ENCODE results near the gene NAT8. TPM values are rescaled to one million over a fixed set of nuclear protein-coding genes. Genes with fewer than 3 reads are reported as not detected.

Gene NAT8
- polyA plus RNA-seq, 1 of the 3 experiments (the other 2 are of a cell fraction) = not detected

- H3K27ac ChIP-seq (ENCODE audit: low read depth in 2 of 2, low read length in 1 of 2) = no peak overlapping the region
- 49% methylated on average over 3 of the region's 3 CpGs for WGBS (ENCODE audit: low lambda C conversion rate)
- no peaks in the 10 kb centered on the region for H3K79me2 ChIP-seq (ENCODE audit: insufficient read depth)
- H3K9me3 ChIP-seq = no peaks in the 10 kb centered on the region
- no peak for TF ChIP-seq SMC3 (IDR thresholded peaks at IDR 0.05; ENCODE audit: low read depth, low read length)
- no peak for TF ChIP-seq NFIC (IDR thresholded peaks at IDR 0.05; ENCODE audit: borderline replicate concordance)
- TF ChIP-seq EP300 (IDR thresholded peaks at IDR 0.05; ENCODE audit: borderline replicate concordance in 1 of 2, low read depth in 1 of 2, low read length in 1 of 2) = no peak
- no peak for TF ChIP-seq RAD21 (IDR thresholded peaks at IDR 0.05; ENCODE audit: low read length)
- no peak for TF ChIP-seq REST (IDR thresholded peaks at IDR 0.05; ENCODE audit: low read depth, low read length)
- TF ChIP-seq GABPA (IDR thresholded peaks at IDR 0.05; ENCODE audit: low read depth) = no peak
- no peak for TF ChIP-seq SIN3A (IDR thresholded peaks at IDR 0.05; ENCODE audit: borderline replicate concordance, low read depth, low read length)
- no peak for TF ChIP-seq RXRA (IDR thresholded peaks at IDR 0.05; ENCODE audit: borderline replicate concordance, low read depth)
- no peak for TF ChIP-seq TAF1 (IDR thresholded peaks at IDR 0.05; ENCODE audit: borderline replicate concordance, low read depth, low read length)
- no peak overlapping the region for H3K4me3 ChIP-seq (ENCODE audit: low read depth in 2 of 2, low read length in 1 of 2)
- H3K4me2 ChIP-seq = no peak overlapping the region
- no peak overlapping the region for H3K9ac ChIP-seq
- H2AFZ ChIP-seq (ENCODE audit: low read depth) = no peak overlapping the region
- H3K4me1 ChIP-seq (ENCODE audit: control insufficient read depth in 1 of 2, insufficient read depth in 2 of 2, low read depth in 1 of 2, low read length in 1 of 2) = no peaks in the 10 kb centered on the region
- no peaks in the 10 kb centered on the region for H3F3A ChIP-seq (replicated peaks; ENCODE audit: insufficient read depth)
- H3K27me3 ChIP-seq (ENCODE audit: insufficient read depth) = no peaks in the 10 kb centered on the region
- ChIA-PET POLR2A (no interaction called here), CTCF (no interaction called here)
- no peaks in the 10 kb centered on the region for H3K9me2 ChIP-seq
- no peaks in the 10 kb centered on the region for H4K20me1 ChIP-seq (ENCODE audit: insufficient read depth)
- no peak for DNase-seq
- no peaks in the 10 kb centered on the region for H3K36me3 ChIP-seq (replicated peaks in 1 of 2; ENCODE audit: control insufficient read depth in 1 of 2, insufficient read depth in 2 of 2, low read length in 1 of 2)
These were observed 10.1 kb upstream of the NAT8 start for GRCh38 chr2:73652348-73652747.

GRCh38 chr2:73651591-73652230 lies 9.5 kb upstream of the NAT8 start:
- no peaks in the 10 kb centered on the region for H3K27me3 ChIP-seq (ENCODE audit: insufficient read depth)
- CTCF ChIA-PET = no interaction called here
- H3K36me3 ChIP-seq (replicated peaks in 1 of 2; ENCODE audit: control insufficient read depth in 1 of 2, insufficient read depth in 2 of 2, low read length in 1 of 2) = no peaks in the 10 kb centered on the region
- H3F3A ChIP-seq (replicated peaks; ENCODE audit: insufficient read depth) = no peaks in the 10 kb centered on the region
- H2AFZ ChIP-seq (ENCODE audit: low read depth) = no peak overlapping the region
- no peak overlapping the region for H3K4me2 ChIP-seq
- H3K27ac ChIP-seq (ENCODE audit: low read depth in 2 of 2, low read length in 1 of 2) = no peak overlapping the region
- H3K9ac ChIP-seq = no peak overlapping the region
- H4K20me1 ChIP-seq (ENCODE audit: insufficient read depth) = no peaks in the 10 kb centered on the region
- POLR2A ChIA-PET = no interaction called here
- WGBS (ENCODE audit: low lambda C conversion rate) = 40% methylated on average over 6 of the region's 6 CpGs
- no peak overlapping the region for H3K4me3 ChIP-seq (ENCODE audit: low read depth in 2 of 2, low read length in 1 of 2)
- H3K9me3 ChIP-seq = no peaks in the 10 kb centered on the region
- H3K79me2 ChIP-seq (ENCODE audit: insufficient read depth) = no peaks in the 10 kb centered on the region
- H3K9me2 ChIP-seq = no peaks in the 10 kb centered on the region
- no peak for DNase-seq
- no peaks in the 10 kb centered on the region for H3K4me1 ChIP-seq (ENCODE audit: control insufficient read depth in 1 of 2, insufficient read depth in 2 of 2, low read depth in 1 of 2, low read length in 1 of 2)
- TF ChIP-seq GABPA (IDR thresholded peaks at IDR 0.05; ENCODE audit: low read depth) = no peak
- TF ChIP-seq PBX3 (IDR thresholded peaks at IDR 0.05) = no peak
- no peak for TF ChIP-seq NRF1 (IDR thresholded peaks at IDR 0.05; ENCODE audit: low read depth, low read length)
- TF ChIP-seq RFX5 (IDR thresholded peaks at IDR 0.05; ENCODE audit: low read length) = no peak
- TF ChIP-seq USF2 (IDR thresholded peaks at IDR 0.05; ENCODE audit: borderline replicate concordance, low read depth, low read length) = no peak
- no peak for TF ChIP-seq ELF1 (IDR thresholded peaks at IDR 0.05)
- no peak for TF ChIP-seq RXRA (IDR thresholded peaks at IDR 0.05; ENCODE audit: borderline replicate concordance, low read depth)
- TF ChIP-seq TAF1 (IDR thresholded peaks at IDR 0.05; ENCODE audit: borderline replicate concordance, low read depth, low read length) = no peak
- no peak for TF ChIP-seq MEF2A (IDR thresholded peaks at IDR 0.05; ENCODE audit: borderline replicate concordance, low read depth)
- no peak for TF ChIP-seq CTCF (IDR thresholded peaks at IDR 0.05)
- no peak for TF ChIP-seq FOXJ3 (CRISPR knock-in tag; IDR thresholded peaks at IDR 0.05)
- TF ChIP-seq ZBTB33 (IDR thresholded peaks at IDR 0.05; ENCODE audit: borderline replicate concordance, low read depth) = no peak
